Stimulated activated naive CD8-positive, alpha-beta T cell treated with anti-CD3 and anti-CD28 coated beads, Interleukin-15, amount 100 ng/mL, for 72 hours (primary cell): Measurements from ENCODE around the gene C1R.
A peak's percentile ranks its signal among the peaks of the same experiment; 100 is the strongest.
"Not testable (repeated sequence)": the region's sequence is repeated elsewhere in the genome, so short reads cannot be mapped to it uniquely, and the experiment has no call there.

Experiments
- ATAC-seq: fragments of 150-1000 bp; cut with Tn5 transposase; 2 replicates; pipeline ENCODE4 v1.10.0; 2021; ENCODE audit warnings: mild to moderate bottlenecking, moderate library complexity
- DNase-seq, 2 donors: peaks; one replicate each; pipeline ENCODE4 v3.0.0; 2021 to 2022
- H3K27ac Mint-ChIP-seq, 2 donors: one replicate each; pipeline ENCODE4 v1.8.0; 2022; ENCODE audit warnings: mild to moderate bottlenecking in 2 of 2, mixed read lengths in 2 of 2, moderate library complexity in 2 of 2
- H3K27me3 Mint-ChIP-seq: one replicate; pipeline ENCODE4 v1.8.0; 2022; ENCODE audit warnings: mixed read lengths
- H3K4me1 Mint-ChIP-seq: one replicate; pipeline ENCODE4 v1.8.0; 2022; ENCODE audit warnings: mild to moderate bottlenecking, mixed read lengths
- H3K4me3 Mint-ChIP-seq, 2 donors: one replicate each; pipeline ENCODE4 v1.8.0; 2022; ENCODE audit warnings: mild to moderate bottlenecking in 2 of 2, mixed read lengths in 2 of 2, moderate library complexity in 1 of 2
- H3K9me3 Mint-ChIP-seq, 2 donors: one replicate each; pipeline ENCODE4 v1.8.0; 2022; ENCODE audit warnings: mixed read lengths in 2 of 2

Gene C1R

GRCh38 chr12:7049445-7049951, 42.7 kb downstream of the C1R start:
- not testable (repeated sequence) for H3K4me3 Mint-ChIP-seq, H3K27ac Mint-ChIP-seq, ATAC-seq, H3K9me3 Mint-ChIP-seq, DNase-seq
- Mint-ChIP-seq H3K4me1 (peaks cover 16% of the 10 kb centered on the region), H3K27me3 (peaks cover 22% of the 10 kb centered on the region)

- ATAC-seq (no peak), DNase-seq (no peak)
- Mint-ChIP-seq H3K9me3 (no peaks in the 10 kb centered on the region), H3K27me3 (peaks cover 10% of the 10 kb centered on the region), H3K4me1 (peaks cover 16% of the 10 kb centered on the region), H3K27ac (no peak overlapping the region), H3K4me3 (no peak overlapping the region)
Measured at GRCh38 chr12:7047306-7047705, 44.9 kb downstream of the C1R start.

DNA sequence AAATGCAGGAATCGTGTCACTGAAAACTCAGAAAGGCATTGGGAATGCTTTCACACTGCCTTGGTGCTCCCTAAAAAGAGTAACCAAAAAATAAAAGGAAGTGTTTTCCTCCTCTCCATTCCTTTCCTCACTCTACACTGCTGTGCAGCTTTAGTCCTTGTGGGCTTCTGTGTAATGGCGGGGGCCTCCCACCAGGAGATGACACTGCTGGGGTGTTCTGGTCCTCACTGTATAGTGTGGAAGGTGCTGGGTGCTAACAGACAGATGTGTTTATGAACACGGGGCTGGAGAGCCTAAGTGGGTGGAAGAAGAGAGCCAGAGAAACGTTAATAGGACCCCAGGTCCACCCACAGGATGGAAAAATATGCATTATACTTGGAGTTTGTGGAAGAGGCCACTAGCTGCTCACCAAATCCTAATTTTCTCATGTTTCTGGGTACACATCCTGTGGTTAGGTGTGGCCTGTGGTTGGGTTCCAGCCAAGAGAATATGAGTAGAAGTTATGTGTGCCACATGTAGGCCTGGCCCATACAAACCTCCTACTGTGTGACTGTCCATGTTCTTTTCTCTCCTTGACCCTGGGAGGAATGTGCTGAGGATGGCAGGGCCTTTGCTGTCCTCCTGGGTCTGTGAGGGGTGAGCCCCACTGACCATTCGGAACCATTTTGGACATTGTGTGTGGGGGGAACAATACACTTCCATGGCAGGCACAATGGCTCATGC, 45.7 kb downstream of the C1R start:
- Mint-ChIP-seq H3K4me3 (no peak overlapping the region), H3K27me3 (peaks cover 2% of the 10 kb centered on the region), H3K27ac (no peak overlapping the region), H3K4me1 (peaks cover 16% of the 10 kb centered on the region), H3K9me3 (no peaks in the 10 kb centered on the region)
- ATAC-seq, result peak; percentile 60
- DNase-seq, result no peak

DNA sequence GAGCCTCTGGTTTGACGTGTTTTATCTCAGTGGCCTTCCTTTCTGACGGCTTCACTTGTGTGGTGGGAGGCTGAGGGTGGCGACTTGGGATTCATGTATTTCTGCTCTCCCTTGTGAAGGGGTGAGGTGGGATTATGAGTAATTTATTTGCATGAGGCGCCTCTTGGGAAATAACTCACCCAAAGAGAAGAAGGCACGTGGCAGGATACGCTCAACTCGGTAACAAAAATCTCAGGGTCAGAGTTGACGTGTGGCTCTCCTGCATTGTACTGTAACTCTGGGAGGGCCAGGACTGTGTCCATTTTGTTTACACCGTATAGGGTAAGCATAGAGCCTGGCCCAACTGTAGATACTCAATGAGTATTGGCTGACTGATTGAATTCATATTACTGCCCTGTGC, 46.3 kb downstream of the C1R start:
- DNase-seq (no peak), ATAC-seq (no peak)
- Mint-ChIP-seq H3K4me1 (peaks cover 16% of the 10 kb centered on the region), H3K9me3 (no peaks in the 10 kb centered on the region), H3K4me3 (no peak overlapping the region), H3K27ac (no peak overlapping the region), H3K27me3 (no peaks in the 10 kb centered on the region)

DNA sequence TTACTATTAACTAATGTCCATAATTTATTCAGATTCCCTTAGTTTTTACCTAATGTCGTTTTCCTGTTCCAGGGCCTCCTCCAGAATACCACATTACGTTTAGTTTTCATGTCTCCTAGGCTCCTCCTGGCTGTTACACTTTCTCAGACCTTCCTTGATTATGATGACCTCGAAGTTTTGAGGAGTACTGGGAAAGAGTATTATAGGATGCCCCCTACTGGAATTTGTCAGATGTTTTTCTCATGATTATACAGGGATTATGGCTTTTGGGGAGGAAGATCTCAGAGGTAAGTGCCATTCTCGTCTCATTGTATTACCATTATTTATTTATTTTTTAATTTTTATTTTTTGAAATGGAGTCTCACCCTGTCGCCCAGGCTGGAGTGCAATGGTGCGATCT, 49.4 kb downstream of the C1R start:
- DNase-seq, result no peak
- Mint-ChIP-seq H3K4me3 (no peak overlapping the region), H3K4me1 (peaks cover 13% of the 10 kb centered on the region), H3K27me3 (no peaks in the 10 kb centered on the region), H3K27ac (no peak overlapping the region), H3K9me3 (no peaks in the 10 kb centered on the region)
- no peak for ATAC-seq

- ATAC-seq (no peak), DNase-seq (no peak)
- Mint-ChIP-seq H3K27ac (no peak overlapping the region), H3K4me1 (peaks cover 9% of the 10 kb centered on the region), H3K4me3 (no peak overlapping the region), H3K27me3 (no peaks in the 10 kb centered on the region), H3K9me3 (no peaks in the 10 kb centered on the region)
Measured at GRCh38 chr12:7039403-7039802, 52.8 kb downstream of the C1R start.

GRCh38 chr12:7038591-7038990, 53.7 kb downstream of the C1R start:
- ATAC-seq (no peak), DNase-seq (no peak)
- Mint-ChIP-seq H3K4me1 (peaks cover 9% of the 10 kb centered on the region), H3K27ac (no peak overlapping the region), H3K4me3 (no peak overlapping the region), H3K9me3 (no peaks in the 10 kb centered on the region), H3K27me3 (no peaks in the 10 kb centered on the region)

- not testable (repeated sequence) for H3K27ac Mint-ChIP-seq, ATAC-seq, H3K4me1 Mint-ChIP-seq, H3K27me3 Mint-ChIP-seq, DNase-seq, H3K4me3 Mint-ChIP-seq, H3K9me3 Mint-ChIP-seq
Measured at GRCh38 chr12:7037411-7037810, 54.8 kb downstream of the C1R start.

- Mint-ChIP-seq H3K4me3 (no peak overlapping the region), H3K27ac (no peak overlapping the region), H3K4me1 (peaks cover 9% of the 10 kb centered on the region), H3K27me3 (no peaks in the 10 kb centered on the region), H3K9me3 (no peaks in the 10 kb centered on the region)
- DNase-seq (no peak), ATAC-seq (no peak)
Measured at GRCh38 chr12:7035463-7035862, 56.8 kb downstream of the C1R start.

GRCh38 chr12:7034464-7034863, 57.8 kb downstream of the C1R start:
- Mint-ChIP-seq H3K4me3 (no peak overlapping the region), H3K27ac (no peak overlapping the region), H3K4me1 (peaks cover 9% of the 10 kb centered on the region), H3K27me3 (no peaks in the 10 kb centered on the region), H3K9me3 (no peaks in the 10 kb centered on the region)
- DNase-seq (no peak), ATAC-seq (no peak)

DNA sequence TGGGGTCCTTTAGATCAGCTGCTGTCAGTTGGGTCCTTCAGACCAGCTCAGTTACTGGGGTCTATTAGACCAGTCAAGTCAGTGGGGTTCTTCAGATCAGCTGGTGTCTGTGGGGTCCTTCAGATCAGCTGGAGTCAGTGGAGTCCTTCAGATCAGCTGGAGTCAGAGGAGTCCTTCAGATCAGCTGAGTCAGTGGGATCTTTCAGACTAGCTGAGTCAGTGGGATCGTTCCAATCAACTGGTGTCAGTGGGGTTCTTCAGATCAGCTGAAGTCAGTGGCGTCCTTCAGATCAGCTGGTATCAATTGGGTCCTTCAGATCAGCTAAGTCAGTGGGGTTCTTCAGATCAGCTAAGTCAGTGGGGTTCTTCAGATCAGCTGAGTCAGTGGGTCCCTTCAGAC, 59.3 kb downstream of the C1R start:
- Mint-ChIP-seq H3K9me3 (no peaks in the 10 kb centered on the region), H3K27me3 (no peaks in the 10 kb centered on the region), H3K27ac (no peak overlapping the region), H3K4me3 (no peak overlapping the region), H3K4me1 (peaks cover 9% of the 10 kb centered on the region)
- DNase-seq (no peak), ATAC-seq (no peak)

GRCh38 chr12:7031306-7031705, 60.9 kb downstream of the C1R start:
- DNase-seq, result no peak
- no peak overlapping the region for H3K4me3 Mint-ChIP-seq

More at GRCh38 chr12:7031306-7031705, 60.9 kb downstream of the C1R start:
- H3K27me3 Mint-ChIP-seq, result no peaks in the 10 kb centered on the region
- no peaks in the 10 kb centered on the region for H3K9me3 Mint-ChIP-seq
- ATAC-seq, result no peak
- H3K4me1 Mint-ChIP-seq, result peaks cover under 1% of the 10 kb centered on the region
- H3K27ac Mint-ChIP-seq, result no peak overlapping the region
